IPS-18a (cell line): ENCODE measurements around the gene DRGX.

Experiments used
- H3K27ac ChIP-seq: one replicate; pipeline ENCODE4 v1.5.1; 2013; ENCODE audit warnings: low read length
- H3K27me3 ChIP-seq: one replicate; pipeline ENCODE4 v1.6.1; 2013; ENCODE audit warnings: mild to moderate bottlenecking, low read length; ENCODE audit not compliant: control insufficient read depth, insufficient read depth
- H3K36me3 ChIP-seq: one replicate; pipeline ENCODE4 v1.6.1; 2013; ENCODE audit warnings: low read depth, low read length; ENCODE audit not compliant: control insufficient read depth
- H3K4me1 ChIP-seq: one replicate; pipeline ENCODE4 v1.6.1; 2013; ENCODE audit warnings: low read depth, low read length; ENCODE audit not compliant: control insufficient read depth
- H3K4me3 ChIP-seq: one replicate; pipeline ENCODE4 v1.5.1; 2013; ENCODE audit warnings: low read length
- H3K9ac ChIP-seq: one replicate; pipeline ENCODE4 v1.6.1; 2013; ENCODE audit warnings: mild to moderate bottlenecking, low read length, moderate library complexity
- H3K9me3 ChIP-seq: one replicate; pipeline ENCODE4 v1.6.1; 2013; ENCODE audit warnings: low read depth, low read length; ENCODE audit not compliant: control insufficient read depth

The DRGX gene

DNA sequence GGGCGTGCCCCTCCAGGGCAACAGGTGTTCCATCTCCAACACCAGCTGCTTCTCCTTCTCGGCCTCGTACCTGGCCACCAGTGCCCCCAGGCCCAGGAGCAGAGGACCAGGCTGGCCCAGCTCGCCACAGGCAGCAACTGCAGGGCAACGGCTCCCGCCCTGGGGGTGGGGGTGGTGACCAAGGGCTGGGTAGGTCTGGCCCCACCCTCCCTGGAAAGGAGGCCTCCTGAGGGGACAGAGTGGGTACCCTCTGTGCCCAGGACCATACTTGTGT, 22.1 kb upstream of the DRGX start:
- no peaks in the 10 kb centered on the region for H3K9me3 ChIP-seq
- H3K9ac ChIP-seq: no peak overlapping the region
- peaks cover 3% of the 10 kb centered on the region for H3K4me1 ChIP-seq
- no peak overlapping the region for H3K4me3 ChIP-seq
- H3K27ac ChIP-seq: no peak overlapping the region
- H3K36me3 ChIP-seq: no peaks in the 10 kb centered on the region
- no peaks in the 10 kb centered on the region for H3K27me3 ChIP-seq

DNA sequence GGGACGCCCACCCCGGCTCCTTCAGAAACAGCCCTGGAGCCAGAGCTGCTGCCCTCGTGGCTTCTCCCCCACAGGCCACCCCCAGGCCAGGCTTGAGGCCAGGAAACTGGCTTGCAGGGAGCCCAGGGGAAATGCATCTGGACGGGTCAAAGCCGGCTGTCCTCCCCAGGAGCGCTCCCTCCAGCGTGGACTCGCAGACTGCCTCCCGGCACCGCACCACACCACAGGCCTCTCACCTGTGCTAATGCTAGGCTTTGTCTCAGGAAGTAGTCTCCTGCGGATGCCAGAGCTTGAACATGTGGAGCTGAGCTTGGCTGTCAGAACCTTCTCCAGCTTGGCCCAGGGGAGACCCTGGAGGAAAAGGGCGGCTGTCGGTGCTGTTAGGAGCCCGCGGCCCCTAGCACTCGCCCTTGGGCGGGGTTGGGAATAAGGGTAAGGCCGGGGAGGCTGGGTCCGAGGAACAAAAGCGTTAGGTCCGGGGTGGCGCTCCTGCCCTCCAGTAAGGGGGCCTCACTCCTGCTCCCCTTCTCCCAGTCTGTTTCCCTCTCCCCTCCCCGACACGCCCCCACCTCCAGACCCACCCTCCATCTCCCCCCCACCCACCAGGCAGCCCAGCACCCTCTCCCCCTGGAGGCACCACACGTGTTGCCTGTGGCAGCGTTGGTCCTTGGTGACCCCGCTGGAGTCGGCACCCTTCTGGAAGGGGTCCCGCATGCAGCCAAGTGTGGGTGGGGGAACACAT, 21.6 kb upstream of the DRGX start:
- Histone ChIP-seq H3K9me3 (no peaks in the 10 kb centered on the region), H3K27me3 (no peaks in the 10 kb centered on the region), H3K36me3 (no peaks in the 10 kb centered on the region), H3K4me3 (no peak overlapping the region), H3K9ac (no peak overlapping the region), H3K4me1 (peaks cover 3% of the 10 kb centered on the region), H3K27ac (no peak overlapping the region)

DNA sequence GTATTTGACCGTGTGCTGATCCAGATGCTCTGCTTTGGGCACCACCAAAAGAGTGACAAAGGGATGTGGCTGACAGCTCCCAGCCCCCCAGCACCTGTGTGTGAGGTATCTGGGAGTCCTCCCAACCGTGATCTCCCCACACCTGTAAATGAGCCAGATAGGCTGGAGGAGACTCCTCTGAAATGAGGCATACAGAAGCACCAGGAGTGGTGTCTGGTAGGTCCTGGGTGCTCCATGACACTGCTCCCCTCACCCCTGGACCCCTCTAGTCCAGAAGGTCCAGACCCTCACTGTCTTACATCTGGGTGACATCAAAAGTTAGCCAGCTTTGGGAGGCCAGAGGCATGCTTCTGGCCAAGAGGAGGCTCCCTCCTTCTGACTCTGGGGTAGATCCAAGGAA, 20.0 kb upstream of the DRGX start:
- Histone ChIP-seq H3K4me1 (peaks cover 3% of the 10 kb centered on the region), H3K9ac (no peak overlapping the region), H3K27me3 (no peaks in the 10 kb centered on the region), H3K36me3 (no peaks in the 10 kb centered on the region), H3K9me3 (no peaks in the 10 kb centered on the region), H3K27ac (no peak overlapping the region), H3K4me3 (no peak overlapping the region)

GRCh38 chr10:49415109-49415508, 19.2 kb upstream of the DRGX start:
- Histone ChIP-seq H3K9me3 (no peaks in the 10 kb centered on the region), H3K27ac (no peak overlapping the region), H3K27me3 (no peaks in the 10 kb centered on the region), H3K36me3 (no peaks in the 10 kb centered on the region), H3K9ac (no peak overlapping the region), H3K4me1 (peaks cover 3% of the 10 kb centered on the region), H3K4me3 (no peak overlapping the region)

GRCh38 chr10:49414496-49414895, 18.6 kb upstream of the DRGX start:
- no peak overlapping the region for H3K27ac ChIP-seq
- no peaks in the 10 kb centered on the region for H3K9me3 ChIP-seq
- no peak overlapping the region for H3K4me3 ChIP-seq
- H3K36me3 ChIP-seq: no peaks in the 10 kb centered on the region
- peaks cover 3% of the 10 kb centered on the region for H3K4me1 ChIP-seq
- H3K9ac ChIP-seq: no peak overlapping the region
- no peaks in the 10 kb centered on the region for H3K27me3 ChIP-seq

DNA sequence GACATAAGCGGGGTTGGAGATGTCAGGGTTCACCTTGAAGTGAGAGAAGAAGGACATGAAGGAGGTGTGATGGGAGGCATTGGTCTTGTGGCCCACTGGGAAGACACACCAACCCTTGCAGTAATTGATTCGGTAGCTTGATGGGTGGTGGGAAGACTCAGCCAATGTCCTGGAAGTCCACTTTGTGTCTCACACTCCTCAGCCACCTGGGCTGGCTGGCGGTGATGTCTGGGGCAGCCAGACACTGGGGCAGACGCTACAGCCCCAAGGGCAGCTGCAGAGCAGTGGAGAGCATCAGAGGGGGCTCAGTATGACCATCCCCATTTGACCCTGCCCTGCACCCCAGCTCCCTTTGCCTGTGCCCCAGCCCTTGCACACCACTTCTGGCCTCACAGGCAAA, 16.7 kb upstream of the DRGX start:
- H3K9me3 ChIP-seq: no peaks in the 10 kb centered on the region
- H3K27me3 ChIP-seq: peaks cover 3% of the 10 kb centered on the region
- no peak overlapping the region for H3K4me3 ChIP-seq
- peaks cover 12% of the 10 kb centered on the region for H3K4me1 ChIP-seq
- no peaks in the 10 kb centered on the region for H3K36me3 ChIP-seq
- no peak overlapping the region for H3K27ac ChIP-seq
- no peak overlapping the region for H3K9ac ChIP-seq

- Histone ChIP-seq H3K9ac (no peak overlapping the region), H3K36me3 (no peaks in the 10 kb centered on the region), H3K4me3 (no peak overlapping the region), H3K27me3 (peaks cover 3% of the 10 kb centered on the region), H3K27ac (no peak overlapping the region), H3K9me3 (no peaks in the 10 kb centered on the region), H3K4me1 (peaks cover 12% of the 10 kb centered on the region)
Measured at GRCh38 chr10:49410365-49411074, 14.6 kb upstream of the DRGX start.

GRCh38 chr10:49409755-49410154, 13.9 kb upstream of the DRGX start:
- peaks cover 3% of the 10 kb centered on the region for H3K27me3 ChIP-seq
- H3K4me3 ChIP-seq: no peak overlapping the region
- no peaks in the 10 kb centered on the region for H3K9me3 ChIP-seq
- no peaks in the 10 kb centered on the region for H3K36me3 ChIP-seq
- no peak overlapping the region for H3K27ac ChIP-seq
- no peak overlapping the region for H3K9ac ChIP-seq
- H3K4me1 ChIP-seq: peaks cover 17% of the 10 kb centered on the region

DNA sequence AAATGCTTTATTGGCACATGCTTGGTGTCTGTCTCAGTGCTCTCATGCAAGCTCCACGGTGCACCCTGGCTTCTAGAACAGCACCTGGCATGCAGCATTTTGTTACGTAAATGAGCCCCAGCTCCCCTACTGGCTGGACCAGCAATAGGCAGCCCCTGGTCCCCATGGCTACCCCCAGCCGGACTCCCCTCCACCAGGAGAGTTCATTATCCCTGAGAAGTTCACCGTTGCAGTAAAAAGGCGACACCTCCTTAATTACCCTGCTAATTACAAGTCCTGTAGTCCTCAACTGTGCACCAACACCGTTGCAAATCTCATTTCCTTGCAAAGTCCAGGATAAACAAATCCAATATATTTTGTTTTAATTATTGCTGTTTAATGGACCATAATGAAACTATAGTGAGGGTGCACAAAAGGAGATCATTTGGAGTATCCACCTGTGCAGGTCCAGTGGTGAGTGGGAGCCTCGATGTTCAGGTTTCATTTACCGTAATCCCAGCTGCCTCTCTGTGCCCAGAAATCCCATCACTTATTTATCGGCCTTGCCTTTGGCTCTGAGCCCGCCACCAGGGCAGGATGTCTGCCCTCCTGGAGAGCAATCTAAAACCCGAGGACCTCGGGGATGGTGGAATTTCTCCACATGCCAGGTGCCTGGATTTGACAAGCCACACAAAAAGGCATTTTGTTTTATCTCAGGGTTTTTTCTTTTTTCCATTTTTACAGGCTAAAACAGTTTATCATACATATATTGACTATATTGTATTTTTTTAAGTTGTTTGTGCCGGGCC, 12.8 kb upstream of the DRGX start:
- peaks cover 7% of the 10 kb centered on the region for H3K27me3 ChIP-seq
- H3K4me1 ChIP-seq: peaks cover 19% of the 10 kb centered on the region
- no peak overlapping the region for H3K27ac ChIP-seq
- no peak overlapping the region for H3K4me3 ChIP-seq
- no peak overlapping the region for H3K9ac ChIP-seq
- no peaks in the 10 kb centered on the region for H3K36me3 ChIP-seq
- H3K9me3 ChIP-seq: no peaks in the 10 kb centered on the region

GRCh38 chr10:49407552-49408137, 11.8 kb upstream of the DRGX start:
- H3K36me3 ChIP-seq: no peaks in the 10 kb centered on the region
- H3K4me3 ChIP-seq: no peak overlapping the region
- H3K4me1 ChIP-seq: peaks cover 19% of the 10 kb centered on the region
- H3K9me3 ChIP-seq: no peaks in the 10 kb centered on the region
- H3K9ac ChIP-seq: no peak overlapping the region
- H3K27me3 ChIP-seq: peaks cover 17% of the 10 kb centered on the region
- no peak overlapping the region for H3K27ac ChIP-seq

DNA sequence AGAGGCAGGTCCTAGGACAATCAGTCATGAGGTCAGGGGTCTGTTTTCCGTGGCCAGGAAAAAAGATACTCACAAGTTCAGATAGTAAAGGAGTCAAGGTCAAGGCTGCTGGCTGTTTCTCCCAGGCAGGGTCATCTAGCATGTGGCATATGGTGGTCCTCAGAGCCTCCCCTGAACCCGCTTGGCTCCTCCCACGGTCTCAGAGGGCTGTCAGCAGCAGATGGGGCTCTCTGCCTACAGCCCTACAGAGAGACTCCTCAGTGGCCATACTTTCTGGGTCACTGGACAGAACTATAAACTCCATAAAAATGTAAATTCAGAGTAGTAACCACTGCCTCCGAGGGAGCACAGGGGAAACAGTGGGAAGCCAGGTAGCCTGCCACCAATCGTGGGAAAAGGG, 11.3 kb upstream of the DRGX start:
- Histone ChIP-seq H3K27ac (no peak overlapping the region), H3K9me3 (no peaks in the 10 kb centered on the region), H3K4me3 (no peak overlapping the region), H3K36me3 (no peaks in the 10 kb centered on the region), H3K9ac (no peak overlapping the region), H3K27me3 (peaks cover 22% of the 10 kb centered on the region), H3K4me1 (peaks cover 19% of the 10 kb centered on the region)
